Hepatocyte (in vitro differentiated cells): ENCODE results near the gene TAF4. TPM values are rescaled to one million over a fixed set of nuclear protein-coding genes. Genes with fewer than 3 reads are reported as not detected.

Experiments
- DNase-seq: peaks from one replicate; pipeline ENCODE4 v3.0.0-alpha.2; 2016; ENCODE audit warnings: low spot score
- H2AFZ ChIP-seq: fragments of 200-600 bp; sonication (generic); 2 replicates; pipeline ENCODE4 v1.6.0; 2016; ENCODE audit warnings: antibody characterized with exemption, mild to moderate bottlenecking
- H3K27ac ChIP-seq: fragments of 200-600 bp; sonication (generic); 2 replicates; pipeline ENCODE4 v1.5.1; 2016; ENCODE audit warnings: mild to moderate bottlenecking
- H3K27me3 ChIP-seq: fragments of 200-600 bp; sonication (generic); 2 replicates; pipeline ENCODE4 v1.6.1; 2016
- H3K36me3 ChIP-seq: fragments of 200-600 bp; sonication (generic); replicated peaks from 2 replicates; pipeline ENCODE4 v1.5.1; 2016; ENCODE audit warnings: low read depth; ENCODE audit not compliant: insufficient read depth
- H3K4me1 ChIP-seq: fragments of 200-600 bp; sonication (generic); 2 replicates; pipeline ENCODE4 v1.5.1; 2016; ENCODE audit warnings: mild to moderate bottlenecking, moderate library complexity; ENCODE audit not compliant: insufficient read depth
- H3K4me2 ChIP-seq: fragments of 200-600 bp; sonication (generic); 2 replicates; pipeline ENCODE4 v1.6.0; 2016
- H3K4me3 ChIP-seq: fragments of 200-600 bp; sonication (generic); 2 replicates; pipeline ENCODE4 v1.5.1; 2016; ENCODE audit warnings: mild to moderate bottlenecking
- H3K79me2 ChIP-seq: fragments of 200-600 bp; sonication (generic); 2 replicates; pipeline ENCODE4 v1.6.0; 2017; ENCODE audit warnings: mild to moderate bottlenecking
- H3K9me2 ChIP-seq: fragments of 200-600 bp; sonication (generic); replicated peaks from 2 replicates; pipeline ENCODE4 v1.6.0; 2017; ENCODE audit warnings: mild to moderate bottlenecking; ENCODE audit not compliant: insufficient read depth
- H3K9me3 ChIP-seq: fragments of 200-600 bp; sonication (generic); 2 replicates; pipeline ENCODE4 v1.5.1; 2016; ENCODE audit warnings: low read depth, mild to moderate bottlenecking
- H4K20me1 ChIP-seq: fragments of 200-600 bp; sonication (generic); 2 replicates; pipeline ENCODE4 v1.6.0; 2016; ENCODE audit warnings: mild to moderate bottlenecking; ENCODE audit not compliant: insufficient read depth, poor library complexity, severe bottlenecking
- EZH2 ChIP-seq: fragments of 200-600 bp; sonication (generic); IDR thresholded peaks from 2 replicates; pipeline ENCODE4 v1.6.1; 2016; ENCODE audit warnings: antibody characterized with exemption, mild to moderate bottlenecking, borderline replicate concordance
- EZH2phosphoT487 ChIP-seq: fragments of 200-600 bp; sonication (generic); IDR thresholded peaks from one replicate; pipeline ENCODE4 v1.6.1; 2018; ENCODE audit warnings: antibody characterized with exemption, mild to moderate bottlenecking, low read depth, moderate library complexity; ENCODE audit not compliant: unreplicated experiment, severe bottlenecking
- WGBS: methylation state at CpG from one replicate; pipeline ENCODE4 v1.1.6; 2016; ENCODE audit warnings: low lambda C conversion rate; ENCODE audit errors: missing lambda C conversion rate; 5-methylcytosine and 5-hydroxymethylcytosine counted together
- polyA plus RNA-seq: library from polyadenylated mRNA; unstranded; fragments of >200 nt; fragmentation: Nextera tagmentation; extraction: Ambion mirVana; gene quantifications from 2 replicates; pipeline ENCODE4 v1.2.1, GENCODE V29; 2016
- total RNA-seq: library from RNA; depleted of rRNA; stranded (reverse); fragments of >200 nt; gene quantifications from 2 replicates; pipeline ENCODE4 v1.2.3, GENCODE V29; 2014
- TF ChIP-seq, protein P1 (sequence below): fragments of 200-600 bp; sonication (generic); IDR thresholded peaks from 2 replicates; pipeline ENCODE4 v1.5.1; 2016; ENCODE audit warnings: antibody characterized with exemption, mild to moderate bottlenecking; ENCODE audit not compliant: poor library complexity

Gene TAF4
- total and polyA plus RNA-seq, 2 experiments from 2014 or later = 2.9 to 6.6 TPM

DNA sequence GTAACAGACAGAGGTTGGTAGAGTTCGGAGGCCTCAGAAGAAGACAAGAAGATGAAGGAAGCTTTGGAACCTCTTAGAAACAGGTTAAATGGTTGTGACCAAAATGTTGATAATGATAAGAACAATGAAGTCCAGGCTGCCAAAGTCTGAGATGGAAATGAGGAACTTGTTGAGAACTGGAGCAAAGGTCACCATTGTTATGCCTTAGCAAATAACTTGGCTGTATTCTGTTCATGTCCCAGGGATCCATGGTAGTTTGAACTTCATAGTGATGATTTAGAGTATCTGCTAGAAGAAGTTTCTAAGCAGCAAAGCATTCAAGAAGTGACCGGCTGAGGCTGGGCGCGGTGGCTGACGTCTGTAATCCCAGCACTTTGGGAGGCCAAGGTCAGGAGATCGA, 45.5 kb upstream of the TAF4 start:
- Histone ChIP-seq H3K4me1 (no peaks in the 10 kb centered on the region), H3K9me3 (peaks cover 4% of the 10 kb centered on the region), H3K9me2 (no peaks in the 10 kb centered on the region), H3K79me2 (no peaks in the 10 kb centered on the region), H2AFZ (no peak overlapping the region), H3K27me3 (no peaks in the 10 kb centered on the region), H3K36me3 (no peaks in the 10 kb centered on the region), H3K27ac (no peak overlapping the region), H4K20me1 (no peaks in the 10 kb centered on the region), H3K4me3 (no peak overlapping the region), H3K4me2 (no peak overlapping the region)
- no peak for DNase-seq
- WGBS = 90% methylated on average over 6 of the region's 6 CpGs
- TF ChIP-seq EZH2phosphoT487 = no peak
- TF ChIP-seq EZH2 = no peak
- TF ChIP-seq, protein P1, sequence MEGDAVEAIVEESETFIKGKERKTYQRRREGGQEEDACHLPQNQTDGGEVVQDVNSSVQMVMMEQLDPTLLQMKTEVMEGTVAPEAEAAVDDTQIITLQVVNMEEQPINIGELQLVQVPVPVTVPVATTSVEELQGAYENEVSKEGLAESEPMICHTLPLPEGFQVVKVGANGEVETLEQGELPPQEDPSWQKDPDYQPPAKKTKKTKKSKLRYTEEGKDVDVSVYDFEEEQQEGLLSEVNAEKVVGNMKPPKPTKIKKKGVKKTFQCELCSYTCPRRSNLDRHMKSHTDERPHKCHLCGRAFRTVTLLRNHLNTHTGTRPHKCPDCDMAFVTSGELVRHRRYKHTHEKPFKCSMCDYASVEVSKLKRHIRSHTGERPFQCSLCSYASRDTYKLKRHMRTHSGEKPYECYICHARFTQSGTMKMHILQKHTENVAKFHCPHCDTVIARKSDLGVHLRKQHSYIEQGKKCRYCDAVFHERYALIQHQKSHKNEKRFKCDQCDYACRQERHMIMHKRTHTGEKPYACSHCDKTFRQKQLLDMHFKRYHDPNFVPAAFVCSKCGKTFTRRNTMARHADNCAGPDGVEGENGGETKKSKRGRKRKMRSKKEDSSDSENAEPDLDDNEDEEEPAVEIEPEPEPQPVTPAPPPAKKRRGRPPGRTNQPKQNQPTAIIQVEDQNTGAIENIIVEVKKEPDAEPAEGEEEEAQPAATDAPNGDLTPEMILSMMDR = no peak

DNA sequence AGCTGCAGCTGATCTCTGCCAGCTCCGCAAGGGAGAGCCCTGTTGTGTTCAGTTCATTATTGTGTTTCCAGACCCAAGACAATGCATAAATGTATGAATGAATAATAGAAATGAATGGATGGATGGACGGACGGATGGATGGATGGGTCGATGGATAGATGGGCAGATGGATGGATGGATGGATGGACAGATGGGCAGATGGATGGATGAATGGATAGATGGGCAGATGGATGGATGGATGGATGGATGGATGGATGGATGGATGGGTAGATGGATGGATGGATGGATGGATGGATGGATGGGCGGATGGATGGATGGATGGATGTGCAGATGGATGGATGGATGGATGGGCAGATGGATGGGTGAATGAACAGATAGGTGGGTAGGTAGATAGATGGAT, 39.9 kb upstream of the TAF4 start:
- Histone ChIP-seq H3K9me2 (no peaks in the 10 kb centered on the region), H2AFZ (no peak overlapping the region), H3K4me2 (no peak overlapping the region), H3K4me1 (peaks cover 6% of the 10 kb centered on the region), H3K79me2 (no peaks in the 10 kb centered on the region), H3K4me3 (no peak overlapping the region), H4K20me1 (no peaks in the 10 kb centered on the region), H3K36me3 (no peaks in the 10 kb centered on the region), H3K27me3 (no peaks in the 10 kb centered on the region), H3K9me3 (peaks cover 4% of the 10 kb centered on the region), H3K27ac (peak overlapping the region; percentile 67)
- 92% methylated on average over 5 of the region's 5 CpGs for WGBS
- no peak for DNase-seq
- TF ChIP-seq, protein P1 = no peak
- TF ChIP-seq EZH2 = no peak
- TF ChIP-seq EZH2phosphoT487 = no peak

DNA sequence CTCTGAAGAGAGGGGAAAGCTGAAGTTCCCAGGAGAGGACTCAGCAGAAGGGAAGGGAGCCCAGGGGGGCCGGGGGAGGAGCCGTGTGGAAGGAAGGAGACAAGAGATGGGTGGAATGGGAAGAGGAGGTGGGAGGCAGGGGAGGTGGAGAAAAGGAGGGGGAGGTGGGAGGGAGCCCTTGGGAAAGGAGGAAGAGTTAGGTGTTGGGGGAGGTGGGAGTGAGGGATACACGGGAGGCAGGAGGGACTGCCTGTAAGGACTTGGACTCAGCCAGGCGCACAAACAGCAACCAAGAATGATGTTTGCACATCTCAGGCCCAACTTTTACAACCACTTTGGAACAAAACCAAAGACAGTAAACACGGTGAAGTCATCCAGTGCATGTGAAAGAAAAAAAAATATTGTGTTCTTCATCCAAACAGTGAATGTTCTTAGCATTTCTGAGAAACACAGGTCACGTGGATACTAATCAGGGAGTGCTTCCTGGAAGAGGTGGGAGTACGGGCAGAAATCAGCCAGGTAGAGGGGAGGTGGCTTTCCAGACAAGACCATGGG, 39.2 kb upstream of the TAF4 start:
- Histone ChIP-seq H3K9me2 (no peaks in the 10 kb centered on the region), H3K27ac (peak overlapping the region; percentile 67), H3K4me1 (peaks cover 6% of the 10 kb centered on the region), H3K4me3 (no peak overlapping the region), H4K20me1 (no peaks in the 10 kb centered on the region), H2AFZ (no peak overlapping the region), H3K4me2 (no peak overlapping the region), H3K9me3 (peaks cover 4% of the 10 kb centered on the region), H3K36me3 (no peaks in the 10 kb centered on the region), H3K79me2 (no peaks in the 10 kb centered on the region), H3K27me3 (no peaks in the 10 kb centered on the region)
- 29% methylated on average over 5 of the region's 7 CpGs for WGBS
- TF ChIP-seq, protein P1 = no peak
- TF ChIP-seq EZH2phosphoT487 (no peak), EZH2 (no peak)
- DNase-seq = peak; percentile 54
